ENCODE results near the gene NDUFV1.
A peak's percentile ranks its signal among the peaks of the same experiment; 100 is the strongest.
"Not testable (repeated sequence)": the region's sequence is repeated elsewhere in the genome, so short reads cannot be mapped to it uniquely, and the experiment has no call there.

NDUFV1 gene

DNA sequence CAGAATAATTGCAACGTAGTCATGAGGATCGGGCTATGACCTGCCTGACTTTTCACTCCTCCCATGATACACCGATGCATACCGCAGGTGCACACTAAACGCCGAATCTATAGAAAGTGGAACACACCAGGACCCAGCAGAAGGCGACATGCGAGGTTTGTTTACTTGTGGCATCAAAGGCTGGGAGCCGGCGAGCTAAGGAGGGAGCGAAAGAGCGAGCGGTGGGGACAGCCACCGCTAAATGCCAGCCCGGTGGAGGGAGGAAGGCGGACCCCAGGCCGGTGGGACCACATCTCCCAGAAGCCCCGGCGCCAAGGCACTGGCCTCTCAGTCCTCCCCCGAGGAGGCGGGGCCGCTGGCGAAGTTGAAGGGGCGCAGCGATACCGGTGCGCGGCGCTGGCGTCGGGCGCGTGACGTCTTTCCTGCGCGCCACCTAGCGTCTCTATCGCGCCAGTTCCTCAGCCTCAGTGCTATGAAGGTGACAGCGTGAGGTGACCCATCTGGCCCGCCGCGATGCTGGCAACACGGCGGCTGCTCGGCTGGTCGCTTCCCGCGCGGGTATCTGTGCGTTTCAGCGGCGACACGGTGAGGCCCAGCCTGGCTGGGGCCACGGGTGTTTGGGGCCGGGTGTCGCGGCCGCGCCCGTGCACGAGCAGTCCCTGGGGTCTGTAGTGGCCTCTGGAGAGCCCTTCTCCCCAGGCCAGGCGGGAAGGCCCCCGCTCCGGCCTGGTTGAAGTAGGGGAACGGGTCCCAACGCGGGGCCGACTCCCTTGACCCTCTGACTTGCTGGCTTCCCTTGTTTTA, at the start of gene NDUFV1:
NDUFV1 (plus strand) TSS at position 445 of the 804 bp plus-strand sequence; CDS start at position 514, 69 bp downstream.
- DNase-seq = peak; percentile 96

GRCh38 chr11:67558084-67558772, 48.5 kb upstream of the NDUFV1 start:
- no peak for DNase-seq

DNA sequence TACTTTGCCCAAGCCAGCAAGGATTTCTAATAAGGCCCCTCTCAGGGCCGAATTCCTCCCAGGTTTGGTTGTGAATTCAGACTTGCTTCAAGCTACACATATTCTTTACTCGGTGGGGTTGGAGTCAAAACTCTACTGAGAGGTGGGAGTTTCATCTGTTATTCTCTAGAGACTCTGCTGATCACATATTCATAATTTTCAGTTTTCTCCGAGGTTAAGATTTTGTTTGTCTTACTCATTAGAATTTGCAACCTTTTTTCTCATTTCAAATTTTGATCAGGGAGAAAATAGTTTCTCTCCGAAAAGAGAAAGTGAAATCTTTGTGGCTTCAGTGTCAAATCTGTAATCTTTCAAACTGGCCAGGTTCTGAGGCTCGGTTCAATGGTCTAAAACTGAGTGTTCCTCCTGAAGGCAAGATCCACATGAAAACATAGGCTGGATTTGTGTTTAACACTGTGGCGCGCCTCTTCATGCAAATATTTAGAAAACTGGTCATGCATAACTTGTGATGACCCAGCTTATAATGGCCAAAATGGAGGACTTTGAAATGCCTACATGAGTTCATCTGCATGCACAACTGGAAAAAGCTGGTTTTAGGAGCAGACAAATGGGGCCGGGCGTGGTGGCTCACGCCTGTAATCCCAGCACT, 44.6 kb upstream of the NDUFV1 start:
- no peak for DNase-seq

GRCh38 chr11:67562963-67563704, 43.6 kb upstream of the NDUFV1 start:
- no peak for DNase-seq

- not testable (repeated sequence) for DNase-seq
Measured at GRCh38 chr11:67563705-67564114, 43.0 kb upstream of the NDUFV1 start.

GRCh38 chr11:67564230-67564629, 42.5 kb upstream of the NDUFV1 start:
- no peak for DNase-seq

- no peak for DNase-seq
Measured at GRCh38 chr11:67571443-67571842, 35.3 kb upstream of the NDUFV1 start.

DNA sequence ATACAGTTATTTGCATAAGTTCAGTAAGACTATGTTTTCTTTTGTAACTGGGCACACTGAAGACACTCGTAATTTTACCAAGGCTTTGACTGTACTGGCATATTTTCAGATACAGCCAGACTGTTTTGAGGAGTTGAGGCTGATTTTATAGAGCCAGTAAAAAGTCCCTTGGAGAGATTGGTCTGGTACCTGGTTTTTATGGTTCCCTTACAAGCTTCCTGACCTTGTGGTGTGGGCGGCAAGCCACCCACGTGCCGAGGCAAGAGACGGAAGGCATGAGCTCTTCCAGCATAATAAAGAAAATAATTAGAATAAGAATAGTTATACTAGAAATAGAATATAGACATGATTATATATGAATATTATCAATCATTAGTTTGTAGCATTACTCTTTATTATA, 34.4 kb upstream of the NDUFV1 start:
- no peak for DNase-seq

- DNase-seq = peak; percentile 42
Measured at GRCh38 chr11:67572747-67573419, 33.9 kb upstream of the NDUFV1 start.

DNA sequence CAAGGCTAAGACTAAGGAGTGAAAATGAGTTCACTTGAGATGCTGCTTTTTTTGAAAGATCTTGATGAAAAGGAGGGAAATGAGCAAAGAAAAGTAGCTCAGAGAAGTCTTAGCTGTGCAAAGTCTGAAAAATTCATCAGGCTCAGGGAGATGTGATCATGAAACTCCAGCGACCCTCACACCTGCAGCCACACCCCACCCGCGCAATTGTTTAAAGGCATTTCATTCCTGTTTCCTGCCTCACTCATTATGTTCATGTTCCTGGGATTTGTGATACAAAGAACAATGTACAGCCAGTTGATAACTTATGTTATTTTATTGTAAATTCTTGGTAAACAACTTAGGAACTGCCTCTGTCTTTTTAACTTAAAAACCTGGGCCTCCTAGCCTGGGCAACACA, 31.8 kb upstream of the NDUFV1 start:
- no peak for DNase-seq

- DNase-seq = no peak
Measured at GRCh38 chr11:67576735-67577475, 29.8 kb upstream of the NDUFV1 start.

DNA sequence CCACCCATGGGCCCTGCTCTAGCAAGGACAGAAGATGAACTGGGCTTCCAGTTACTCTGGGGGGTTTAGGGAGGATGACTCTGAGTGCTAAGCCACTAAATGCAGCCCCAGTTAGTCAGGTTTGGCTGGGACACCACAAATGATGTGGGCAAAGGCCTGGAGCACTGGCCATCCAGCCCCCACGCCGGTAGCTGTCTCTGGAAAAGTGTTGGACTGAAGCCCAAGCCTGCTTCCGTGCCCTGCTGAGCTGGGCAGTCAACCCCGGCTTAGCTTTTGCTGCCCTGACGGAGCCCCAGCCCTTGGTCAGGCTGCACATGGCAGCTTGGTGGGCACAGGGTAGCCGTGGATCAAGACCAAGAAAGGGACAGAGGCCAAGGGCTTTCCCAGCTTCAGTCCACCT, 28.8 kb upstream of the NDUFV1 start:
- DNase-seq = no peak

GRCh38 chr11:67581469-67581868, 25.3 kb upstream of the NDUFV1 start:
- DNase-seq = no peak

DNA sequence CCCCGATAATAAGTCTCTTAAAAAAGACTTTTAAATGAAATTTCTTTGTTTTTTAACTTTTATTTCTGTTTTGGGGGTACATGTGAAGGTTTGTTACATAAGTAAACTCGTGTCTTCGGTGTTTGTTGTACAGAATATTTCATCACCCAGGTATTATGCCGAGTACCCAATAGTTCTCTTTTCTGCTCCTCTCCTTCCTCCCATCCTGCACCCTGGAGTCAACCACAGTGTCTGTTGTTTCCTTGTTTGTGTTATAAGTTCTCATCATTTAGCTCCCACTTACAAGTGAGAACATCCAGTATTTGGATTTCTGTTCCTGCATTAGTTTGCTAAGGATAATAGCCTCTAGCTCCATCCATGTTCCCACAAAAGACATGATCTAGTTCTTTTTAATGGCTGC, 24.7 kb upstream of the NDUFV1 start:
- no peak for DNase-seq

DNA sequence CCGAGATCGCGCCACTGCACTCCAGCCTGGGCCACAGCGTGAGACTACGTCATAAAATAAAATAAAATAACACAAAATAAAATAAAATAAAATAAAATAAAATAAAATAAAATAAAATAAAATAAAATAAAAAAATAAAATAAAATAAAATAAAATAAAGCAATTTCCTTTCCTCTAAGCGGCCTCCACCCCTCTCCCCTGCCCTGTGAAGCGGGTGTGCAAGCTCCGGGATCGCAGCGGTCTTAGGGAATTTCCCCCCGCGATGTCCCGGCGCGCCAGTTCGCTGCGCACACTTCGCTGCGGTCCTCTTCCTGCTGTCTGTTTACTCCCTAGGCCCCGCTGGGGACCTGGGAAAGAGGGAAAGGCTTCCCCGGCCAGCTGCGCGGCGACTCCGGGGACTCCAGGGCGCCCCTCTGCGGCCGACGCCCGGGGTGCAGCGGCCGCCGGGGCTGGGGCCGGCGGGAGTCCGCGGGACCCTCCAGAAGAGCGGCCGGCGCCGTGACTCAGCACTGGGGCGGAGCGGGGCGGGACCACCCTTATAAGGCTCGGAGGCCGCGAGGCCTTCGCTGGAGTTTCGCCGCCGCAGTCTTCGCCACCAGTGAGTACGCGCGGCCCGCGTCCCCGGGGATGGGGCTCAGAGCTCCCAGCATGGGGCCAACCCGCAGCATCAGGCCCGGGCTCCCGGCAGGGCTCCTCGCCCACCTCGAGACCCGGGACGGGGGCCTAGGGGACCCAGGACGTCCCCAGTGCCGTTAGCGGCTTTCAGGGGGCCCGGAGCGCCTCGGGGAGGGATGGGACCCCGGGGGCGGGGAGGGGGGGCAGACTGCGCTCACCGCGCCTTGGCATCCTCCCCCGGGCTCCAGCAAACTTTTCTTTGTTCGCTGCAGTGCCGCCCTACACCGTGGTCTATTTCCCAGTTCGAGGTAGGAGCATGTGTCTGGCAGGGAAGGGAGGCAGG, 23.2 kb upstream of the NDUFV1 start, which contains the start of gene GSTP1:
GSTP1 (plus strand) TSS at position 566 of the 958 bp plus-strand sequence; CDS start at position 598, 32 bp downstream.
- peak; percentile 77 for DNase-seq

- peak; percentile 23 for DNase-seq
Measured at GRCh38 chr11:67584205-67584880, 22.4 kb upstream of the NDUFV1 start.

DNA sequence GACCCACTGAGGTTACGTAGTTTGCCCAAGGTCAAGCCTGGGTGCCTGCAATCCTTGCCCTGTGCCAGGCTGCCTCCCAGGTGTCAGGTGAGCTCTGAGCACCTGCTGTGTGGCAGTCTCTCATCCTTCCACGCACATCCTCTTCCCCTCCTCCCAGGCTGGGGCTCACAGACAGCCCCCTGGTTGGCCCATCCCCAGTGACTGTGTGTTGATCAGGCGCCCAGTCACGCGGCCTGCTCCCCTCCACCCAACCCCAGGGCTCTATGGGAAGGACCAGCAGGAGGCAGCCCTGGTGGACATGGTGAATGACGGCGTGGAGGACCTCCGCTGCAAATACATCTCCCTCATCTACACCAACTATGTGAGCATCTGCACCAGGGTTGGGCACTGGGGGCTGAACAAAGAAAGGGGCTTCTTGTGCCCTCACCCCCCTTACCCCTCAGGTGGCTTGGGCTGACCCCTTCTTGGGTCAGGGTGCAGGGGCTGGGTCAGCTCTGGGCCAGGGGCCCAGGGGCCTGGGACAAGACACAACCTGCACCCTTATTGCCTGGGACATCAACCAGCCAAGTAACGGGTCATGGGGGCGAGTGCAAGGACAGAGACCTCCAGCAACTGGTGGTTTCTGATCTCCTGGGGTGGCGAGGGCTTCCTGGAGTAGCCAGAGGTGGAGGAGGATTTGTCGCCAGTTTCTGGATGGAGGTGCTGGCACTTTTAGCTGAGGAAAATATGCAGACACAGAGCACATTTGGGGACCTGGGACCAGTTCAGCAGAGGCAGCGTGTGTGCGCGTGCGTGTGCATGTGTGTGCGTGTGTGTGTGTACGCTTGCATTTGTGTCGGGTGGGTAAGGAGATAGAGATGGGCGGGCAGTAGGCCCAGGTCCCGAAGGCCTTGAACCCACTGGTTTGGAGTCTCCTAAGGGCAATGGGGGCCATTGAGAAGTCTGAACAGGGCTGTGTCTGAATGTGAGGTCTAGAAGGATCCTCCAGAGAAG, 21.6 kb upstream of the NDUFV1 start:
- no peak for DNase-seq

- DNase-seq = no peak
Measured at GRCh38 chr11:67585911-67586310, 20.8 kb upstream of the NDUFV1 start.
